ENCODE data around the gene MYH11.

MYH11 gene

DNA sequence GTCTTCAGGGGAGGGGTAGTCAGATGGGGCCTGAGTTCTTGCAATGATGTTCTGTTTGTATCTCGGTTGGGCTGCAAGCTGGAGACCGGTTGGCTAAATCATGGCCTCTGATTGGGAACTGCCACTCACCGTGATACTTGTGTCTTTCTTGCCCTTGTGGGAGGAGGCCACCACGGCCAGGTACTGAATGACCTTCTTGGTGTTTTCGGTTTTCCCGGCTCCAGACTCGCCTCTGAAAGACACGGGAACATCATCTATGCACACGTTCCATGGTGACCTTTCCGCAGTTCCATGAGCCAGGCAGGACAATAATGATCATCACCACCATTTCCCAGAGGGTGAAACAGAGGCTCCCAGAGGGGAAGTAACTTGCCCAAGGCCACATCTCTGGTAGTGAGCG is 70.3 kb downstream of the MYH11 start:
- no peak for FAIRE-seq
- TF ChIP-seq POLR2A (IDR thresholded peaks at IDR 0.05; ENCODE audit: low read depth, low read length) (no peak), PAX5 (IDR thresholded peaks at IDR 0.05; ENCODE audit: insufficient read depth, low read length, severe bottlenecking) (no peak), POU2F2 (IDR thresholded peaks at IDR 0.05; ENCODE audit: low read depth, low read length) (no peak), POLR2AphosphoS5 (IDR thresholded peaks at IDR 0.05; ENCODE audit: low read depth, low read length) (no peak)
- no peak for DNase-seq (ENCODE audit: insufficient read length, low spot score)

DNA sequence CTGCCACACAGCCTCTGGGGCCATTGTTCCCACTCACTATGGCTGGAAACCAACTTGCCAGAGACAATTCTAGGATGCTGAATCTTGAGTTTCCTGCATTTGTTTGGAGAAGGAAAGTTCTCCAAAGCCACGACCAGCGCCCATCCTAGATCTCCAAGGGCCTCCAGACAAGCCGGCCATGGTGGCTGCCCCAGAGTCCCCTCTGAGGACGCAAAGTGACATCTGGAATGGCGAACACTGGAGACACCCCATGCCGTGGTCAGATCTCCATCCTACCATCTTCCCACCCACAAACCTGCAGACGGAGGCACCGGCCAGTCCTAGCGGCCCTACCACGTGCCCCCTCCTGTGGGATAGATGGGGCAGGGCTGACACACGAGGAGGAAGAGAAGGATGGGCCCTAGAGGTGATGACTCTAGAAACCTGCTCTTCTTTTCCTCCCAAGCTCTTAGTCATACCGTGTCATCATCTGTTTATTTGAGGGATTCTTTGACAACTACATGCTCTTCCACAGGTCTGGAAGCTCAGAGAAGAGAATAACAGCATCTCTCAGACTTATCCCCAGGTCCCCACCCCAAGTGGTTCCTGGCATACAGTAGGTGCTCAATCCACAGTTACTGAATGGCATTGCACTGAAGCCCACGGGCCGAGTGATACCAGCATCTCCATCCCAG is 71.3 kb downstream of the MYH11 start:
- DNase-seq (ENCODE audit: insufficient read length, low spot score) (no peak), FAIRE-seq (no peak)
- TF ChIP-seq POLR2AphosphoS5 (IDR thresholded peaks at IDR 0.05; ENCODE audit: low read depth, low read length), result no peak
- no peak for TF ChIP-seq POU2F2 (IDR thresholded peaks at IDR 0.05; ENCODE audit: low read depth, low read length)

DNA sequence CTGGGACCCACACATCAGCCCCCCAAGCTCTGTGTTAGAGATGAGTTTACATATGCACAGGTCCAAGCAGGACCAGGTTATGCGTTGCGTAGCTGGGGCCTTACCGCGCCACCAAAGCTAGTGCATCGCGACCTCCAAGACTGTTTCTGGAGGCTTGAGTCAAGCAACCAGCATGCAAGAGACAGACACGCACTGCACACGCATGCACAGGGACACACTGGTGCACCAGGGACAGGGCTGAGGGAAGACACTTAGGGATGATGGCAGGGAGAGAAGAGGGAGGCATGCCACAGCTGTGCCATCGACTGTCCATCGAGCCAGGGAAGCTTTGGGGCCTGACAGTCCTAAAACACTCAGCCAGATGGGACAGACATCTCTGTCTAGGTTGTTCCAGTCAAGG is 72.8 kb downstream of the MYH11 start:
- no peak for FAIRE-seq
- no peak for DNase-seq (ENCODE audit: insufficient read length, low spot score)
- TF ChIP-seq POLR2A (IDR thresholded peaks at IDR 0.05; ENCODE audit: low read depth, low read length) (no peak), SPI1 (IDR thresholded peaks at IDR 0.05; ENCODE audit: low read depth, low read length) (no peak), PAX5 (IDR thresholded peaks at IDR 0.05; ENCODE audit: insufficient read depth, low read length, severe bottlenecking) (no peak)

DNA sequence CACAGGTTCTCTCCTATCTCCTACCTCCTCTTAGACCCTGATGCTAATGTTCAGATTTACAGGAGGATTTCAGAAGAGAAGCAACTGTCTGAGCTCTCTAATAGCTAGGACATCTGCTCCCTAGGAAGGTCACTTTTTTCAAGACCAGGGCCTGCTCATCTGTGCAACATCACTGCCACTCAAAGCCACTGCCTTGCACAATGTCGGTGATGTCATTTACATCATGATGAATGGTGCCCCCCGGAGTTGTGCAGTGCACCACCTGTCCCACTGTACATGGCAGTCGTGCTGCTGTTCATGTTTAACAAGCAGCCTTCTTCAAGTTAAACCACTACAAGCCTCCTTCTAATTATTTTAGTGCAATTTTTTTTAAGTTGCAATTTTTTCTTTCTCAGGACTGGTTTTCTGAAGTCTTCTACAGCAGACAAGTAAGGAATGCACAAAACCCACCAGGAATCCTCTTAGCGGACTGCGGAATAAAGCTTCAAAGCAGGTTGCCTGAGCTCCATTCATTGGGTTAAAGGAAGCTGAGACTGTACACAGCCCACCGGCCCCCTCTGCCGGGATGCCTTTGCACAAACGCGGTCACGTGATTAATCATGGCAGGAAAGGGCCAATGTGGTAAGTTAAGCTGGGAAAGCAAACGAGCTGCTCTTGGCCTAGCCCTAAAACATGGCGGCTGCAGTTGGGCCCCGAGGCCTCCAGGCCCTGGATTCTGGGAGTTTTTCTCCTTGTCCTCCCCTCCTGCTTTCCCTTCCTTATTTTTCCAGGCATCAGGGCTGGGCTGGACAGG is 74.1 kb downstream of the MYH11 start:
- no peak for DNase-seq (ENCODE audit: insufficient read length, low spot score)
- TF ChIP-seq TAF1 (IDR thresholded peaks at IDR 0.05; ENCODE audit: low read depth, low read length), result no peak
- no peak for TF ChIP-seq POLR2AphosphoS5 (IDR thresholded peaks at IDR 0.05; ENCODE audit: low read depth, low read length)
- no peak for TF ChIP-seq PAX5 (IDR thresholded peaks at IDR 0.05; ENCODE audit: insufficient read depth, low read length, severe bottlenecking)
- no peak for TF ChIP-seq POLR2A (IDR thresholded peaks at IDR 0.05; ENCODE audit: low read depth, low read length)
- TF ChIP-seq SPI1 (IDR thresholded peaks at IDR 0.05; ENCODE audit: low read depth, low read length), result no peak
- no peak for TF ChIP-seq POU2F2 (IDR thresholded peaks at IDR 0.05; ENCODE audit: low read depth, low read length)
- FAIRE-seq, result no peak

DNA sequence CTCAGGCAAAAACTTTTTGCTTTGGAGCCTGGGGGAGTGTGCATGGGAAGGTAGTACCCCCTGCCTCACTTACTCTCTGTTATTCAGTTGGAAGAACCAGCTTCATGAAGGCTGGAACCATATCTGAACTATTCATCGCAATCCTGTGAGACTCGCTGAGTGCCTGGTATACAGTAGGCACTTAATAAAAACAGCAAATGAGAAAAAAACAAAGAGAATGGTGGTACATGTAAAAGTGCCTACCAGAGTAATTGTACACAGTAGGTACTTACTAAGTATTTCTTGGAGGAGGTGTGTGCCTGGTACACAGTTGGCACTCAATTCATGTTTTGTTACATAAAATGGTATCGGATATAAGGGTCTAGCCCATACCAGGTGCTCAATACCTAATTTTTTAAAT is 75.2 kb downstream of the MYH11 start:
- TF ChIP-seq POU2F2 (IDR thresholded peaks at IDR 0.05; ENCODE audit: low read depth, low read length) (no peak), PAX5 (IDR thresholded peaks at IDR 0.05; ENCODE audit: insufficient read depth, low read length, severe bottlenecking) (no peak), POLR2AphosphoS5 (IDR thresholded peaks at IDR 0.05; ENCODE audit: low read depth, low read length) (no peak), POLR2A (IDR thresholded peaks at IDR 0.05; ENCODE audit: low read depth, low read length) (no peak), SPI1 (IDR thresholded peaks at IDR 0.05; ENCODE audit: low read depth, low read length) (no peak), TAF1 (IDR thresholded peaks at IDR 0.05; ENCODE audit: low read depth, low read length) (no peak)
- FAIRE-seq, result no peak

DNA sequence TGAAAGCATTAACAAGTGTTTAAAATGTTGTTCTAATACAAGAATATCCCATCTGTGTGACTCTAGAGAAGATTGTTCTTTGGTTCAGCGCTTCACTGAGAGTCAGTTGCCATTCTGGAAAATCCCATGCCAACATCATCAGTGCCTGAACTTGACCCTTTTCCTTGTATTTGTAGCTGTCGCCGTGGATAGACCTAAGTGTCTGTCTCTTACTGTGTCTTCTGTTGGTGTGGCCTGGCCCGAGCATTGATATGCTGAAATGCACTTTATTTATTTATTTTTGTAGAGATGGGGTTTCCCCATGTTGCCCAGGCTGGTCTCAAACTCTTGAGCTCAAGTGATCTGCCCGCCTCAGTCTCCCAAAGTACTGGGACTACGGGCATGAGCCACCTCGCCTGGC is 76.0 kb downstream of the MYH11 start:
- FAIRE-seq (no peak), DNase-seq (ENCODE audit: insufficient read length, low spot score) (no peak)
- no peak for TF ChIP-seq SPI1 (IDR thresholded peaks at IDR 0.05; ENCODE audit: low read depth, low read length)
- TF ChIP-seq PAX5 (IDR thresholded peaks at IDR 0.05; ENCODE audit: insufficient read depth, low read length, severe bottlenecking), result no peak
- TF ChIP-seq POLR2AphosphoS5 (IDR thresholded peaks at IDR 0.05; ENCODE audit: low read depth, low read length), result no peak
- TF ChIP-seq TAF1 (IDR thresholded peaks at IDR 0.05; ENCODE audit: low read depth, low read length), result no peak
- TF ChIP-seq POLR2A (IDR thresholded peaks at IDR 0.05; ENCODE audit: low read depth, low read length), result no peak
- no peak for TF ChIP-seq POU2F2 (IDR thresholded peaks at IDR 0.05; ENCODE audit: low read depth, low read length)

More for the DNA sequence above, 75.2 kb downstream of the MYH11 start:
- no peak for DNase-seq (ENCODE audit: insufficient read length, low spot score)

DNA sequence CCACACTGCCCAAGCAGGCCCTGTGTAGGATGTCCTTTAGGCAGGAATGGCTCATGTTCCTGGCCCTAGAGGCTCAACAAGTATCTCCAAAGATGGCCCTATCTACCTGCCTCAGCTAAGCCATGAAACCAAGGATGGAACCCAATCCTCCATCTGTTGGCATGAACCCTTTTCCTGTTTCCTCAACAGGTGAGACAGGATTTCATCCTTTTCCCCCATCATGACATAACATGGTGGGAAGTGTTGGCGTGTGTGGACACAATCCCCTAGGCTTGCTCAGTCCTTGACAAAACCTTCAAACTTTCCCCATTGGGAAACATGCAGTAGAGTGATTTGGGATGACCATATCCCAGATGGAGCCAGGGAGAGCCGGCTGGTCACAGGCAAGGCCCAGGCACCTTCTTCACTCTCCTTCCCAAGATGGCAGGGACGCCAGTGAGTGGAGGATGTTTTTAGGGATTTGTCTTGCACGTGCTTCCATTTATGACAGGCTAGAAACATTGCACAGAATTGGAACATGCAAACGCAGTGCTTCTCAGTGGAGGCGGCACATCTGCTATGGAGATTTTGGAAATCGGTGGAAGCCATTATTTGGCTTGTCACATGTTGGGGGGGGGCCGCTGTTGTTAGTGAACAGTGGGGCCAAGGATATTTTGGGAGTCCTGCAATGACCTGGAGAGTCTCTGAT is 77.0 kb downstream of the MYH11 start:
- FAIRE-seq (no peak), DNase-seq (ENCODE audit: insufficient read length, low spot score) (no peak)
- TF ChIP-seq TAF1 (IDR thresholded peaks at IDR 0.05; ENCODE audit: low read depth, low read length) (no peak), POLR2AphosphoS5 (IDR thresholded peaks at IDR 0.05; ENCODE audit: low read depth, low read length) (no peak), PAX5 (IDR thresholded peaks at IDR 0.05; ENCODE audit: insufficient read depth, low read length, severe bottlenecking) (no peak), SPI1 (IDR thresholded peaks at IDR 0.05; ENCODE audit: low read depth, low read length) (no peak), POU2F2 (IDR thresholded peaks at IDR 0.05; ENCODE audit: low read depth, low read length) (no peak), POLR2A (IDR thresholded peaks at IDR 0.05; ENCODE audit: low read depth, low read length) (no peak)

DNA sequence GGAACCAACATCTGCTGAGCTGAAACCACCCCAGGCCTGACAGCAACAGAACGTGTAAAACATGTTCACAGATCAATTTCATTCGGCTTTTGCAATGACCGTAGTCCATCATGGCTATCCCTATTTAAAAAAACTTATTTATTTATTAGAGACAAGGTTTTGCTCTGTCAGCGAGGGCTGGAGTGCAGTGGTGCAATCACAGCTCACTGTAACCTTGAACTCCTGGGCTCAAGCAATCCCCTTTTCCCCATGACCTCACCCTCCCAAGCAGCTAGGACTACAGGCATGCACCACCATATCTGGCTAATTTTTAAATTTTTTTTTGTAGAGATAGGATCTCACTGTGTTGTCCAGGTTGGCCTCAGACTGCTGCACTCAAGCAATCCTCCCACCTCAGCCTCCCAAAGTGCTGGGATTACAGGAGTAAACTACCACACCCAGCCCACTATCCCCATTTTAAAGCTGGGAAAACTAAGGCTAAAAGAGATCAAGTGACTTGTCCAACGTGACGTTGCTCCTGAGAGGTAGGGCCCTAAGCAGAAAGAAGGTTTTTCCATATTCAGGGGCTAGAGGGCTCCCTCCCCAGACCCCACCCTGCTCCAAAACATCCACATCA is 77.7 kb downstream of the MYH11 start:
- TF ChIP-seq PAX5 (IDR thresholded peaks at IDR 0.05; ENCODE audit: insufficient read depth, low read length, severe bottlenecking) (no peak), TAF1 (IDR thresholded peaks at IDR 0.05; ENCODE audit: low read depth, low read length) (no peak), POLR2A (IDR thresholded peaks at IDR 0.05; ENCODE audit: low read depth, low read length) (no peak)
- no peak for FAIRE-seq

DNA sequence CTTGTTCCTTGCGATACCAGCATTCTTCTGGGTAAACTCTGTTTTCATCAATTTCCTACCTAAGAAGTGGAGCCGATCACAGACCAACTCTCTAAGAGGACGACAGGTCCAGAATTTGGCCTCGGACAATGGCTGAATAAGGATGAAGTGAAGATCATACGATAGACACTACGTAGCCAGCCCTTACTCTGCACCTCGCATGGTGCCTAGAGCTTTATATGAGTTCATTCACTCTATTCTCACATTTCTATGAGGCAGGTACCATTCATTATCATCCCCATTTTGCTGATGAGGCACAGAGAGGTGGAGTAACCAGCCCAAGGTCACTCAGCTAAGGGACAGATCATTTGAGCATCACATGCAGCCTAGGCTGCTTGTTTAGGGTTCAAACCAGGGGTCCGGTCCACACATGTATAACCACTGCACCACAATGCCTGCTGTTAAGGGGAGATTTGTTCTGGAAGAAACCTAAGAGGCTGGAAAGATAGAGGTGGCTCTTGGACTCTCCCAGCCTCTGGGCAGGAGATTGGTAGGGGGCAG is 78.6 kb downstream of the MYH11 start:
- FAIRE-seq, result no peak
- TF ChIP-seq POLR2A (IDR thresholded peaks at IDR 0.05; ENCODE audit: low read depth, low read length) (no peak), PAX5 (IDR thresholded peaks at IDR 0.05; ENCODE audit: insufficient read depth, low read length, severe bottlenecking) (no peak), SPI1 (IDR thresholded peaks at IDR 0.05; ENCODE audit: low read depth, low read length) (no peak), POU2F2 (IDR thresholded peaks at IDR 0.05; ENCODE audit: low read depth, low read length) (no peak), TAF1 (IDR thresholded peaks at IDR 0.05; ENCODE audit: low read depth, low read length) (no peak), POLR2AphosphoS5 (IDR thresholded peaks at IDR 0.05; ENCODE audit: low read depth, low read length) (no peak)
- DNase-seq (ENCODE audit: insufficient read length, low spot score), result no peak

More for the DNA sequence above, 77.7 kb downstream of the MYH11 start:
- DNase-seq (ENCODE audit: insufficient read length, low spot score), result no peak

All from GM12891 (cell line).